K562 (cell line): ENCODE data around the gene NR0B2. TPM values are rescaled to one million over a fixed set of nuclear protein-coding genes. Genes with fewer than 3 reads are reported as not detected.

ENCODE experiments used
- ATAC-seq: fragments of 200-7000 bp; cut with Tn5 transposase; 3 replicates; pipeline ENCODE4 v1.9.1; 2020; ENCODE audit warnings: moderate library complexity
- BruUV-seq: library from RNA; stranded (reverse); fragments of 400-500 nt; replicated peaks from 2 replicates; lab custom pipeline; 2021; lab: Mats Ljungman, UMichigan
- CTCF ChIA-PET: fragments of 300-600 bp; formaldehyde crosslinking; extraction: SDS; loops from one replicate; lab custom pipeline; 2021; ENCODE audit warnings: low intra/inter-chr PET ratio; lab: Yijun Ruan, JAX
- POLR2A ChIA-PET: fragments of 300-600, 350-650 bp; sonication (Branson Sonifier 250); formaldehyde crosslinking; extraction: SDS; loops from one replicate; lab custom pipeline; 2021; ENCODE audit warnings: antibody characterized with exemption, inconsistent platforms; lab: Yijun Ruan, JAX
- DNase-seq, 4 experiments: peaks; one replicate each; pipeline versions ENCODE4 v3.0.0 to v3.0.0-alpha.2; 2011 to 2018; ENCODE audit warnings: low spot score in 3 of 4, mixed read lengths in 3 of 4; ENCODE audit errors: extremely low read depth in 1 of 4
- FAIRE-seq: peaks from 2 replicates; lab custom pipeline; 2011; peaks lifted over from hg19 to GRCh38; lab: Jason Lieb, UNC
- H2AFZ ChIP-seq: 2 replicates; pipeline ENCODE4 v1.6.0; 2011; ENCODE audit warnings: low read depth, low read length, control low read depth, inconsistent platforms
- H3K27ac ChIP-seq: fragments of 200-600 bp; 3 replicates; pipeline ENCODE4 v1.8.0; 2011; ENCODE audit warnings: low read depth, mild to moderate bottlenecking, control low read depth, inconsistent platforms, low read length, moderate library complexity, mixed read lengths; ENCODE audit errors: extremely low read depth
- H3K27me3 ChIP-seq, 2 experiments: fragments of 300-600 bp in 1 of 2; 2 replicates in 1 of 2; 3 replicates in 1 of 2; pipeline versions ENCODE4 v1.6.0 to v1.8.0; 2011; ENCODE audit warnings: inconsistent platforms in 2 of 2, low read length in 2 of 2, mild to moderate bottlenecking in 1 of 2, mixed read lengths in 1 of 2, moderate library complexity in 1 of 2; ENCODE audit not compliant: control insufficient read depth in 2 of 2, insufficient read depth in 2 of 2
- H3K36me3 ChIP-seq: fragments of 300-600 bp; 3 replicates; pipeline ENCODE4 v1.8.0; 2011; ENCODE audit warnings: mild to moderate bottlenecking, low read length, inconsistent platforms; ENCODE audit not compliant: control insufficient read depth, insufficient read depth
- H3K4me1 ChIP-seq, 2 experiments: fragments of 200-600 bp in 1 of 2; replicated peaks in 1 of 2; 2 replicates in 1 of 2; 3 replicates in 1 of 2; pipeline versions ENCODE4 v1.5.1 to v1.8.0; 2011; ENCODE audit warnings: inconsistent platforms in 2 of 2, low read length in 2 of 2, mild to moderate bottlenecking in 1 of 2, mixed read lengths in 1 of 2, moderate library complexity in 1 of 2; ENCODE audit not compliant: control insufficient read depth in 2 of 2, insufficient read depth in 2 of 2
- H3K4me2 ChIP-seq: 2 replicates; pipeline ENCODE4 v1.6.1; 2011; ENCODE audit warnings: low read length, control low read depth, inconsistent platforms, mixed read lengths; ENCODE audit not compliant: insufficient read depth
- H3K4me3 ChIP-seq: fragments of 200-600 bp; sonication (generic), shearing (Covaris generic); 2 replicates; pipeline ENCODE4 v1.5.1; 2016; ENCODE audit warnings: control low read depth, inconsistent platforms
- H3K79me2 ChIP-seq: fragments of 200-600 bp; 3 replicates; pipeline ENCODE4 v1.8.0; 2011; ENCODE audit warnings: low read length, inconsistent platforms; ENCODE audit not compliant: control insufficient read depth, insufficient read depth
- H3K9ac ChIP-seq, 2 experiments: 2 replicates each; pipeline versions ENCODE4 v1.6.0 to v1.6.1; 2011; ENCODE audit warnings: low read depth in 2 of 2, low read length in 2 of 2, control low read depth in 1 of 2, inconsistent platforms in 1 of 2, mild to moderate bottlenecking in 1 of 2, mixed read lengths in 1 of 2; ENCODE audit not compliant: insufficient read depth in 1 of 2
- H3K9me1 ChIP-seq: one replicate; pipeline ENCODE4 v1.6.0; 2011; ENCODE audit warnings: inconsistent platforms, mild to moderate bottlenecking, low read length, moderate library complexity; ENCODE audit not compliant: control insufficient read depth, insufficient read depth
- H3K9me3 ChIP-seq: replicated peaks from 2 replicates; pipeline ENCODE4 v1.5.1; 2011; ENCODE audit warnings: low read depth, low read length, inconsistent platforms; ENCODE audit not compliant: control insufficient read depth, insufficient read depth
- H4K20me1 ChIP-seq: replicated peaks from 2 replicates; pipeline ENCODE4 v1.6.1; 2011; ENCODE audit warnings: low read length, inconsistent platforms, mixed read lengths; ENCODE audit not compliant: control insufficient read depth, insufficient read depth
- ARNT ChIP-seq, 2 experiments: fragments of 450-650 bp; IDR thresholded peaks; 2 replicates each; pipeline ENCODE4 v1.6.1; 2016; ENCODE audit warnings: mild to moderate bottlenecking in 1 of 2
- ETV5 ChIP-seq: sonication (generic); formaldehyde crosslinking; IDR thresholded peaks from 2 replicates; pipeline ENCODE4 v1.4.0; 2020; ENCODE audit warnings: low read depth, mild to moderate bottlenecking, missing genetic modification reagents
- HDGF ChIP-seq: fragments of 450-650 bp; IDR thresholded peaks from 2 replicates; pipeline ENCODE4 v1.6.1; 2016
- HLTF ChIP-seq: fragments of 450-650 bp; IDR thresholded peaks from 2 replicates; pipeline ENCODE4 v1.6.1; 2016
- HMG20B ChIP-seq: fragments of 250-450 bp; sonication (Bioruptor Pico); IDR thresholded peaks from 2 replicates; pipeline ENCODE4 v1.5.0; 2021; ENCODE audit warnings: mild to moderate bottlenecking
- HNRNPK ChIP-seq: fragments of 200-400 bp; formaldehyde crosslinking; IDR thresholded peaks from one replicate; pipeline ENCODE4 v1.6.1; 2018; ENCODE audit warnings: mild to moderate bottlenecking, low read depth, low read length; ENCODE audit not compliant: poor library complexity, severe bottlenecking
- NRF1 ChIP-seq, 2 experiments: fragments of 450-650 bp; IDR thresholded peaks in 1 of 2; conservative IDR thresholded peaks in 1 of 2; 2 replicates each; pipeline ENCODE4 v1.6.1; 2014; ENCODE audit warnings: mild to moderate bottlenecking in 2 of 2
- RUNX1 ChIP-seq: sonication (generic); IDR thresholded peaks from 2 replicates; pipeline ENCODE4 v1.6.1; 2016; ENCODE audit warnings: antibody characterized with exemption, low read depth
- SMARCE1 ChIP-seq: fragments of 450-650 bp; IDR thresholded peaks from 2 replicates; pipeline ENCODE4 v1.7.1; 2016; ENCODE audit warnings: mild to moderate bottlenecking
- STAT5B ChIP-seq: fragments of 250-450 bp; sonication (Bioruptor Pico); IDR thresholded peaks from 2 replicates; pipeline ENCODE4 v1.8.0; 2021; ENCODE audit warnings: mild to moderate bottlenecking, inconsistent platforms
- TAF7 ChIP-seq: fragments of 450-650 bp; IDR thresholded peaks from 2 replicates; pipeline ENCODE4 v1.6.1; 2016; ENCODE audit warnings: missing genetic modification characterization, missing compliant biosample characterization
- TEAD1 ChIP-seq, 2 experiments: fragments of 450-650 bp in 1 of 2; sonication (generic) in 1 of 2; formaldehyde crosslinking; IDR thresholded peaks; 2 replicates each; pipeline versions ENCODE4 v1.4.0 to v1.8.0; 2020 to 2022; ENCODE audit warnings: mild to moderate bottlenecking in 2 of 2, missing genetic modification reagents in 1 of 2
- XRCC4 ChIP-seq: IDR thresholded peaks from one replicate; pipeline ENCODE4 v1.6.1; 2011; ENCODE audit not compliant: insufficient read depth, insufficient read length; ENCODE audit errors: extremely low read depth
- ZNF12 ChIP-seq: sonication (generic); formaldehyde crosslinking; IDR thresholded peaks from 2 replicates; pipeline ENCODE4 v1.4.0; 2020; ENCODE audit warnings: mild to moderate bottlenecking, missing genetic modification reagents
- ZNF785 ChIP-seq: fragments of 250-450 bp; sonication (Bioruptor Pico); IDR thresholded peaks from 2 replicates; pipeline ENCODE4 v1.4.0; 2020; ENCODE audit warnings: mild to moderate bottlenecking
- WGBS: fragments of 100-300 bp; shearing (Covaris generic); methylation state at CpG from one replicate; pipeline ENCODE4 v1.1.6; 2016; ENCODE audit warnings: low coverage, mixed read lengths; ENCODE audit not compliant: insufficient coverage; ENCODE audit errors: missing lambda C conversion rate; 5-methylcytosine and 5-hydroxymethylcytosine counted together
- in situ Hi-C: fragments of 300-500 bp; cut with MboI; formaldehyde crosslinking; loops from 4 replicates; pipeline ENCODE4 v1.15.0; 2018; ENCODE audit warnings: inconsistent platforms, mixed read lengths
- intact Hi-C: fragments of 100-400 bp; cut with micrococcal nuclease; formaldehyde crosslinking; loops from 2 replicates; pipeline ENCODE4 v1.14.2; 2022
- polyA plus RNA-seq, 8 experiments: library from polyadenylated mRNA; depleted of rRNA in 4 of 8; stranded (reverse) in 5 of 8; unstranded in 3 of 8; fragments of >200 nt; fragmentation: Nextera tagmentation in 2 of 8; fragmentation: Illumina TruSeq in 1 of 8; extraction: Ambion mirVana in 2 of 8; extraction: Trizol in 1 of 8; gene quantifications; 2 replicates each; pipeline versions ENCODE4 v1.2.1 to v1.2.3, GENCODE V29; 2011 to 2014; ENCODE audit warnings: inconsistent platforms in 1 of 8, missing spikeins in 1 of 8
- total RNA-seq, 7 experiments: library from RNA; depleted of rRNA in 6 of 7; stranded (reverse); fragments of >200 nt in 6 of 7; fragmentation: Illumina TruSeq in 2 of 7; extraction: Trizol in 2 of 7; gene quantifications; 2 replicates each; pipeline versions ENCODE4 v1.2.1 to v1.2.3, GENCODE V29; 2011 to 2021; ENCODE audit warnings: low replicate concordance in 1 of 7
- TF ChIP-seq, protein P1 (sequence below): fragments of 450-650 bp; IDR thresholded peaks from 2 replicates; pipeline ENCODE4 v1.7.1; 2018; ENCODE audit warnings: mild to moderate bottlenecking, low read depth; ENCODE audit not compliant: partially characterized antibody
- TF ChIP-seq, protein P2 (sequence below): fragments of 250-450 bp; sonication (Bioruptor Pico); IDR thresholded peaks from 2 replicates; pipeline ENCODE4 v1.8.0; 2021; ENCODE audit warnings: mild to moderate bottlenecking, moderate library complexity
- TF ChIP-seq, protein P3 (sequence below): fragments of 250-450 bp; sonication (Bioruptor Pico); IDR thresholded peaks from 2 replicates; pipeline ENCODE4 v1.4.0; 2020

The NR0B2 gene
- total and polyA plus RNA-seq, 9 of the 15 experiments (the other 6 are each of a cell fraction or from before 2014, with no cell fraction given): not detected

DNA sequence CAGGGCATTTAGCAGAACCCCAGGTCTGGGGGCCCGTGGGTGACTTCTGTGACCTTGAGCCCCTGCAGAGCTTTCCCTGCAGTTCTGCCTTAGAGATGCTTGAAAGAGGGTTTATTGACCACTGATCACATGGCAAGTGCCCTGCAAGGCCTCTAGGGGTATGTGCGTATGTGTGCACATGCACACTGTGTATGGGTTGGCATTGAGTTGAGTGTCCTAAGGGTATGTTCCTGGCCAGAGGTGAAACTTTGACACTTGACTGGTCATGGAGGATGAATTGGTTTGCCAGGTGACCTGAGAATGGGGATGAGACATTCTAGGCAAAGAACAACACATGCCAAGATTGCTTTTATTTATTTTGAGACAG, 24.9 kb upstream of the NR0B2 start:
- no peak for ATAC-seq
- in situ Hi-C loops: no loop called here
- H3K4me1 ChIP-seq: peaks cover 0 to under 1% of the 10 kb centered on the region in 2 experiments; a peak in 1 of 5 replicates
- no peak for DNase-seq
- no peaks in the 10 kb centered on the region for H3K9me3 ChIP-seq
- no peak overlapping the region for H3K27ac ChIP-seq
- FAIRE-seq: no peak
- 0 out of 2 replicates have a peak, but pooled peaks cover 10% of the 10 kb centered on the region for H4K20me1 ChIP-seq
- peaks cover 87% of the 10 kb centered on the region for H3K36me3 ChIP-seq
- no peaks in the 10 kb centered on the region for H3K27me3 ChIP-seq
- no peak overlapping the region for H2AFZ ChIP-seq
- H3K4me2 ChIP-seq: no peak overlapping the region
- BruUV-seq: no TSS peak
- POLR2A ChIA-PET: interaction anchor here (1.1 to 2.3 kb wide), 3 partner anchors 8 to 15 kb away, joined by 5 to 12 read pairs (median 7); no protein-coding TSS in a partner anchor
- WGBS: 93% methylated on average over 2 of the region's 2 CpGs
- H3K79me2 ChIP-seq: peaks cover 48% of the 10 kb centered on the region
- no peaks in the 10 kb centered on the region for H3K9me1 ChIP-seq
- CTCF ChIA-PET: no interaction called here
- H3K4me3 ChIP-seq: no peak overlapping the region
- intact Hi-C loops: no loop called here
- peak overlapping the region in 1 of 2 experiments; percentile 6; a peak in 1 of 4 replicates for H3K9ac ChIP-seq
- no peak for TF ChIP-seq HMG20B
- TF ChIP-seq, protein P1, sequence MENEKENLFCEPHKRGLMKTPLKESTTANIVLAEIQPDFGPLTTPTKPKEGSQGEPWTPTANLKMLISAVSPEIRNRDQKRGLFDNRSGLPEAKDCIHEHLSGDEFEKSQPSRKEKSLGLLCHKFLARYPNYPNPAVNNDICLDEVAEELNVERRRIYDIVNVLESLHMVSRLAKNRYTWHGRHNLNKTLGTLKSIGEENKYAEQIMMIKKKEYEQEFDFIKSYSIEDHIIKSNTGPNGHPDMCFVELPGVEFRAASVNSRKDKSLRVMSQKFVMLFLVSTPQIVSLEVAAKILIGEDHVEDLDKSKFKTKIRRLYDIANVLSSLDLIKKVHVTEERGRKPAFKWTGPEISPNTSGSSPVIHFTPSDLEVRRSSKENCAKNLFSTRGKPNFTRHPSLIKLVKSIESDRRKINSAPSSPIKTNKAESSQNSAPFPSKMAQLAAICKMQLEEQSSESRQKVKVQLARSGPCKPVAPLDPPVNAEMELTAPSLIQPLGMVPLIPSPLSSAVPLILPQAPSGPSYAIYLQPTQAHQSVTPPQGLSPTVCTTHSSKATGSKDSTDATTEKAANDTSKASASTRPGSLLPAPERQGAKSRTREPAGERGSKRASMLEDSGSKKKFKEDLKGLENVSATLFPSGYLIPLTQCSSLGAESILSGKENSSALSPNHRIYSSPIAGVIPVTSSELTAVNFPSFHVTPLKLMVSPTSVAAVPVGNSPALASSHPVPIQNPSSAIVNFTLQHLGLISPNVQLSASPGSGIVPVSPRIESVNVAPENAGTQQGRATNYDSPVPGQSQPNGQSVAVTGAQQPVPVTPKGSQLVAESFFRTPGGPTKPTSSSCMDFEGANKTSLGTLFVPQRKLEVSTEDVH: no peak
- TF ChIP-seq HNRNPK: no peak
- TF ChIP-seq ZNF12 (CRISPR knock-in tag): no peak
- TF ChIP-seq NRF1 (conservative IDR thresholded peaks at IDR 0.05 in 1 of 2, IDR thresholded peaks at IDR 0.05 in 1 of 2): no peak
- TF ChIP-seq XRCC4: no peak
- TF ChIP-seq, protein P2, sequence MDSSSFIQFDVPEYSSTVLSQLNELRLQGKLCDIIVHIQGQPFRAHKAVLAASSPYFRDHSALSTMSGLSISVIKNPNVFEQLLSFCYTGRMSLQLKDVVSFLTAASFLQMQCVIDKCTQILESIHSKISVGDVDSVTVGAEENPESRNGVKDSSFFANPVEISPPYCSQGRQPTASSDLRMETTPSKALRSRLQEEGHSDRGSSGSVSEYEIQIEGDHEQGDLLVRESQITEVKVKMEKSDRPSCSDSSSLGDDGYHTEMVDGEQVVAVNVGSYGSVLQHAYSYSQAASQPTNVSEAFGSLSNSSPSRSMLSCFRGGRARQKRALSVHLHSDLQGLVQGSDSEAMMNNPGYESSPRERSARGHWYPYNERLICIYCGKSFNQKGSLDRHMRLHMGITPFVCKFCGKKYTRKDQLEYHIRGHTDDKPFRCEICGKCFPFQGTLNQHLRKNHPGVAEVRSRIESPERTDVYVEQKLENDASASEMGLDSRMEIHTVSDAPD (CRISPR knock-in tag): no peak
- no peak for TF ChIP-seq HDGF
- no peak for TF ChIP-seq SMARCE1
- no peak for TF ChIP-seq ARNT (IDR thresholded peaks at IDR 0.05)
- TF ChIP-seq STAT5B: no peak
- no peak for TF ChIP-seq RUNX1
- no peak for TF ChIP-seq TEAD1 (CRISPR knock-in tag; IDR thresholded peaks at IDR 0.05)
- TF ChIP-seq, protein P3, sequence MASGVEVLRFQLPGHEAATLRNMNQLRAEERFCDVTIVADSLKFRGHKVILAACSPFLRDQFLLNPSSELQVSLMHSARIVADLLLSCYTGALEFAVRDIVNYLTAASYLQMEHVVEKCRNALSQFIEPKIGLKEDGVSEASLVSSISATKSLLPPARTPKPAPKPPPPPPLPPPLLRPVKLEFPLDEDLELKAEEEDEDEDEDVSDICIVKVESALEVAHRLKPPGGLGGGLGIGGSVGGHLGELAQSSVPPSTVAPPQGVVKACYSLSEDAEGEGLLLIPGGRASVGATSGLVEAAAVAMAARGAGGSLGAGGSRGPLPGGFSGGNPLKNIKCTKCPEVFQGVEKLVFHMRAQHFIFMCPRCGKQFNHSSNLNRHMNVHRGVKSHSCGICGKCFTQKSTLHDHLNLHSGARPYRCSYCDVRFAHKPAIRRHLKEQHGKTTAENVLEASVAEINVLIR (CRISPR knock-in tag): no peak
- TF ChIP-seq ETV5: no peak
- no peak for TF ChIP-seq HLTF
- TF ChIP-seq ZNF785 (CRISPR knock-in tag): no peak
- no peak for TF ChIP-seq TAF7
